B cell (primary cell): ENCODE measurements around the gene PSG1.
"Not testable (repeated sequence)": the region's sequence is repeated elsewhere in the genome, so short reads cannot be mapped to it uniquely, and the experiment has no call there.

ENCODE experiments used
- CTCF ChIP-seq: fragments of 200-600 bp; IDR thresholded peaks from one replicate; pipeline ENCODE4 v1.8.0; 2022; ENCODE audit warnings: antibody characterized with exemption, mild to moderate bottlenecking
- EZH2 ChIP-seq: IDR thresholded peaks from 2 replicates; pipeline ENCODE4 v1.6.1; 2012; ENCODE audit warnings: borderline replicate concordance, low read depth, mild to moderate bottlenecking, moderate library complexity, low read length; ENCODE audit not compliant: insufficient read depth, poor library complexity, severe bottlenecking

- TF ChIP-seq CTCF, EZH2: not testable (repeated sequence)
These were observed 26.6 kb upstream of the PSG1 start for GRCh38 chr19:42906162-42906561.
